Hematopoietic multipotent progenitor cell treated with erythropoietin and hydrocortisone succinate and interleukin-3 and kit ligand, for 17 days (in vitro differentiated cells): ENCODE results near the gene PEBP1.
A peak's percentile ranks its signal among the peaks of the same experiment; 100 is the strongest.
"Not testable (repeated sequence)": the region's sequence is repeated elsewhere in the genome, so short reads cannot be mapped to it uniquely, and the experiment has no call there.

ENCODE experiments used
- DNase-seq: peaks from one replicate; pipeline ENCODE4 v3.0.0-alpha.2; 2015; ENCODE audit warnings: low spot score

The PEBP1 gene

DNA sequence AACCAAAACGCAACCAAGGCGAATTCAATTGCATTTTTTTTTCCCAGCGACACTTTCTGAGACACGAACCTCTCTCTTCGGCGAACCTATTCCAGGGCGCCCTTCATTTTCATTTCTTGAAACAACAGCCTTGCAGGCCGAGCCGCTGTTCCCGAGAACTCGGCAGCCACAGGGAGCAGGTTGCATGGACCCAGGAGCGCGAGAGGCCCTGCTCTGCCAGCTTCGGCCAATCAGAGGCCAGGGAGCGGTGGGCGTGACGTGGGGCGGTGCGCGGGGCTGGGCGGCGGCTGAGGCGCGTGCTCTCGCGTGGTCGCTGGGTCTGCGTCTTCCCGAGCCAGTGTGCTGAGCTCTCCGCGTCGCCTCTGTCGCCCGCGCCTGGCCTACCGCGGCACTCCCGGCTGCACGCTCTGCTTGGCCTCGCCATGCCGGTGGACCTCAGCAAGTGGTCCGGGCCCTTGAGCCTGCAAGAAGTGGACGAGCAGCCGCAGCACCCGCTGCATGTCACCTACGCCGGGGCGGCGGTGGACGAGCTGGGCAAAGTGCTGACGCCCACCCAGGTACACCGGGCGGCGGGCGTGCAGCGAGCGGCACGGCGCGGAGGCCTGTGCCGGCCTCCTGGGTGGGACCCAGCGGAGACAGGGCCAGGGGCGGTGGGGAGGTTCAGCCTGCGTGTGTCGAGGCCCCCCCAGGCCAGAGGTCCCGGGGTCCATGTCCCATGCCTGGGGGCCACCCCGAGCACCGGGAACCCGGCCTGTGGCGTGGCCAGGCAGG lies at the start of gene PEBP1:
PEBP1 (plus strand) TSS at position 337 of the 771 bp plus-strand sequence; CDS start at position 423, 86 bp downstream.
- DNase-seq: peak; percentile 69

DNA sequence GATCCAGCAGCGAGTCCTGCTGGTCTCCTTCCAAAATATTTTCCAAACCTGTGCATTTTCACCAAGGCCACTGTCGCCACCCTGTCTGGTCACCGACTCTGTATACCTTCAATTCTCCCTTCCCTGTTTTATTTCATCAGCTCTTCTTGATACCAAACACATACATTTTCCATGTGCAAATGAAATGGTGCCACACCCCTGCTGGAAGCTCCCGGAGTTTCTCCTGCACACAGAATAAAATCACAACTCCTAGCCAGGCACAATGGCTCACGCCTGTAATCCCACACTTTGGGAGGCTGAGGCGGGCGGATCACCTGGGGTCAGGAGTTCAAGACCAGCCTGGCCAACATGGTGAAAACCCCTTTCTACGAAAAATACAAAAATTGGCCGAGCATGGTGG lies 46.1 kb upstream of the PEBP1 start:
- DNase-seq: no peak

GRCh38 chr12:118094039-118094438 lies 41.9 kb upstream of the PEBP1 start:
- DNase-seq: no peak

DNA sequence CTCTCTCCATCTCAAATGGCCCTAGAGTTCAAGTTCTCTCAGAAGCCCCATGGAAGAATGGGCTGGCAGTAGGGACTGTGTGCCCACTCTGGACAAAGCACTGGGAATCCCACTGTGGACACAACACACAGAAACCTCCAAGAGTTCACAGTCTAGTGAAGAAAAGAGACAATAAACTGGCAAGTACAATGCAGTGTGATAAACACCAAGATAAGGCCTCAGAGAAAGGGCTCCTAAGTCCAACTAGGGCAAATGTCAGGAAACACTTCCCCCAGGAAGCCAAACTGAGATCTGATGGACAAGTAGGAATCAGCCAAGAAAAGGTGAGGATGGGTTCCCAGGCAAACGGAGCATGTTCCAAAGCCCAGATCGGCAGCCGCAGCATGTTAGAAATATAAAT lies 37.5 kb upstream of the PEBP1 start:
- no peak for DNase-seq

GRCh38 chr12:118098911-118099671 lies 36.8 kb upstream of the PEBP1 start:
- DNase-seq: no peak

GRCh38 chr12:118101051-118101450 lies 34.9 kb upstream of the PEBP1 start:
- DNase-seq: no peak

- DNase-seq: no peak
Observed at GRCh38 chr12:118102070-118102469, 33.9 kb upstream of the PEBP1 start.

- DNase-seq: no peak
Observed at GRCh38 chr12:118102609-118103008, 33.3 kb upstream of the PEBP1 start.

DNA sequence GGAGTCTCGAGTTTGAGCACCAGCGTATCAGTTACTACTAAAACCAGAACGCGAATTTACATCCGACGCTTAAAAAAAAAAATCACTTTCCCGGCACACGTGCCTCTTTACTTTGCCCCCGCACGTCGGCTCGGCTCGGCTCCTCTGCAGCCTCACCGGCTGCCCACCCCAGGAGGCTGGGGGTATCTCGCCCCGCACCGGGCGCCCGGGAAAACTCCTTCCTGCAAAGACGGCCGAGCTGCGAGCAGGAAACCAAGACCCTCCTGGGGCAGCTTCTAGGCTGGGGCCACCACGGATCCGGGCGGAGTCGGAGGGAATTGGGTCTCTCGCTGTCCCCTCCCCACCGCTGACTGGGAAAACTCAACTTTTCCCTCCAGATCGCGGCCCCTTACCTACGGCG lies 32.7 kb upstream of the PEBP1 start:
- DNase-seq: no peak

GRCh38 chr12:118103601-118104382 lies 32.1 kb upstream of the PEBP1 start, which contains the start of gene VSIG10:
Gene VSIG10, minus strand, starts transcription at chr12:118104011. Its CDS starts 340 bp downstream, at chr12:118103671.
- no peak for DNase-seq

GRCh38 chr12:118107011-118107410 lies 28.9 kb upstream of the PEBP1 start:
- no peak for DNase-seq

- no peak for DNase-seq
Observed at GRCh38 chr12:118107694-118108093, 28.2 kb upstream of the PEBP1 start.

DNA sequence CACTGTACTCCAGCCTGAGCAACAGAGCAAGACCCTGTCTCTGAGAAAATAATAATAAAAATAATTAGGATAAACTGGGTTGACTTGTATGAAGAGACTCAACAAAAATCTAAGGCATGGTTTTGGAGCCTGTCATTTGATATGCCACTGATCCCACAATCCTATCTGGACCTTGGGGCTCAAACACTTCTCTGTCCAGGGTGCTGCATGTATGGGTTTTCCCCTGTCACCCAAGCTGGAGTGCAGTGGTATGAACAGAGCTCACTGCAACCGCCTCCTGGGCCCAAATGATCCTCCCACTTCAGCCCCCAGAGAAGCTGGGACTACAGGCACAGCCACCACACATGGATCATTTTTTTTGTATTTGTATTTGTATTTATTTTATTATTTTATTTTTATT lies 26.8 kb upstream of the PEBP1 start:
- no peak for DNase-seq

DNA sequence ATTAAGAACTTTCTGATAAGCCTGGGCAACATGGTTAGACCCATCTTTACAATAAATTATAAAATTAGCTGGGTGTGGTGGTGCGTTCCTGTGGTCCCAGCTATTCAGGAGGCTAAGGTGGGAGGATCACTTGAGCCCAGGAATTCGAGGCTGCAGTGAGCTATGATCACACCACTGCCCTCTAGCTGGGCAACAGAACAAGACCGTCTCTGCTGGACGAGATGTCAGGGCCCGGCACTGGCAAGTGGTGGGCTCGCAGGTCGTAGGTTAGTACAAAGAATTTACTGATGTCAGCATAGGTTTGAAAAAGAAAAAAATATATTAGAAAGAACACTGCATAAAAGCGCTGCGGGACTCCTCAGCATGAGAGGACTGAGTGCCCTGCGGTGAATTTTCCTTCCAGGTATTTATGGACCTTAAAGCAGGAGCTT lies 16.5 kb upstream of the PEBP1 start:
- DNase-seq: no peak

DNA sequence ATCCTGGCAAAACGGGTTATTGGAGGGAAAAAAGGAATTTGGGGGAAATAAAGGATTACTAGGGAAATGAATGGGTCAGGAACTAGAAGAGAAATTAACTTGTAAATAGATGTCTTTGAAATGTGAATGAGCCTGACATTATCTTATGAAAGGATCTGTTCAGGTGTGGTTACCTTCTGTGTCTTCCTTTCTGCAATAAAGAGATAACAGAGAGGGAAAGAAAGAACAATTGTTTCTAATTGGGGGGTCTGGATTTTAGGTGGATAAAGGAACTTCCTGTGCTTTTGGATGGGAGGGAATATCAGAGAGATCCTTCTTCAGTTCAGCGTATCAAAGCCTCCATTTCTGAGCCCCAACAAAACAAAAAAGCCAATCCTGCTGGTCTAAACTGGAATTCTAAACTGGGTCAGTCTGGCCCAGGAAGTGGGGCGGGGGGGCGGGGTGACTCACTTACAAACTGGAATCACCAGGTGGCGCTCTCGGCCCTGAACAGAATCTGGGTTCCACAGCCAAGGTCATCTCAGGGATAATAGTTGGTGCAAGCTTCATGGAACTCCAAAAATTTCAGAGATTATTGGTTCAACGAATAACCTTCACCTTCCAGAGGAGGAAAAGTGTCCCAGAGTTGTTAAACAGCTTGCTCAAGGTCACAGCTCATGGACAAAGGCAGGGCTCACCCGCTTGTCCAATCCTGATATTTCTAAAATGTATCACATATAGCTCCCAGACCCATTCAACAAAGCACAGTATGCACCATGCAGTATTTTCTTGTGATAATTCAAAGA lies 15.2 kb upstream of the PEBP1 start:
- peak; percentile 65 for DNase-seq

- DNase-seq: no peak
Observed at GRCh38 chr12:118122264-118122663, 13.7 kb upstream of the PEBP1 start.

DNA sequence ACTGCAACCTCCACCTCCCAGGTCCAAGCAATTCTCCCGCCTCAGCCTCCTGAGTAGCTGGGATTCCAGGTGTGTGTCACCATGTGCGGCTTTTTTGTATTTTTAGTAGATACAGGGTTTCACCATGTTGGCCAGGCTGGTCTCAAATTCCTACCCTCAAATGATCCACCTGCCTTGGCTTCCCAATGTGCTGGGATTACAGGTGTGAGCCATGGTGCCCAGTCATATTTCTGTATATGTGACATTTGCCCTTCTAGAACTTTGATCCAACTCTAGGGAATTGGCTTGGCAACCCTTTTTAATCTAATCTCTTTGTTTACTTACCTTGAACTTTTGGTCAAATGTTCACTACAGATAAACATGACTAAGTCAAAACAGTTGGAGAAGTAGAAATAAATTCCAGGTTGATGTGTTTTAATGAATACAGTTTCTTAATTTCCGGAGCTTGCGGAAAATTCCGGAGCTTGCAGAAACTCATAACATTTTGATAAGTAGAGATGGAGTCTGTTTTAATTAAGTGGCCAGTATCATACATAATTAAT lies 11.5 kb upstream of the PEBP1 start:
- no peak for DNase-seq

DNA sequence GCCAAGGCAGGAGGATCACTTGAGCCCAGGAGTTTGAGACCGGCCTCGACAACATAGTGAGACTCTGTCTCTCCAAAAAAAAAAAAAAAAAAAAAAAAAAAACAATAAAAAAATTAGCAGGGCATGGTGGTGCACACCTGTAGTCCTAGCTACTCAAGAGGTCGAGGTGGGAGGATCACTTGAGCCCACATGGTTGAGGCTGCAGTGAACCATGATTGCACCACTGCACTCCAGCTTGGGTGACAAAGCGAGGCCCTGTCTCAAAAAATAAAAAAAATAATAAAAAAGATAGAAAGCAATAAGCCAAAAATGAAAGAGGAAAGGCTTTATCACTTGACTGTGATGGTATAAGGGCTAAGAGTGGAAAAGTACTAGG lies 10.2 kb upstream of the PEBP1 start:
- DNase-seq: no peak

DNA sequence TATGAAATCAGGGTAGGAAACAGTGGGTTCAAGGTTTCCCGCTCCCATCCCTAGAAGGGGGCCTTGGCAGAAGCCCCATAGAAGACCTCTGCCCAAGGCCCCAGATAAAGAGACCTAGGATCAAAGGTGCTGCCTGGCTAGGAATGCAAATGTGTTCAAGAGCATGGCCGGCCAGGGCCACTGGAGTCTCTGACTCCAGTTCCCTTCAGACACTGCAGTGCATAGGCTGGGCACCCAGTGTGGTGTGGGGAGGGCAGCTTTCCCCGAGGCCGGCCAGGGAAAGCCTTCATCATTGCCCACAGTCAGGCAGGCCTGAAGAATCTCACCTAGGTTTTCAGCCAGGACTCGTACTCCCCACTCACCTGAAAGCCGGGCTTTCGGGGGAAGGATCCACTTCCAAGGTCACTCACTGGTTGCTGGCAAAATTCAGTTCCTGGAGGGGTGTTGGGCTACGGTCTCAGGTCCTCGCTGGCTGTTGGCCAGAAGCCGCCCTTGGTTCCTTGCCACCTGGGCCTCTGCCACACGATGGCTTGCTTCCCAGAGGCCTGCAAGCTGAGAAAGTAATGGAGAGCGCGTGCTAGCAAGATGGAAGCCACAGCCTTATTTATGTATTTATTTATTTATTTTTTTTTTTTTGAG lies 9.7 kb upstream of the PEBP1 start:
- DNase-seq: no peak

GRCh38 chr12:118127867-118128266 lies 8.1 kb upstream of the PEBP1 start:
- no peak for DNase-seq

GRCh38 chr12:118129436-118129835 lies 6.5 kb upstream of the PEBP1 start:
- DNase-seq: not testable (repeated sequence)
